Measurements from ENCODE around the gene KLHL30.

KLHL30 gene

DNA sequence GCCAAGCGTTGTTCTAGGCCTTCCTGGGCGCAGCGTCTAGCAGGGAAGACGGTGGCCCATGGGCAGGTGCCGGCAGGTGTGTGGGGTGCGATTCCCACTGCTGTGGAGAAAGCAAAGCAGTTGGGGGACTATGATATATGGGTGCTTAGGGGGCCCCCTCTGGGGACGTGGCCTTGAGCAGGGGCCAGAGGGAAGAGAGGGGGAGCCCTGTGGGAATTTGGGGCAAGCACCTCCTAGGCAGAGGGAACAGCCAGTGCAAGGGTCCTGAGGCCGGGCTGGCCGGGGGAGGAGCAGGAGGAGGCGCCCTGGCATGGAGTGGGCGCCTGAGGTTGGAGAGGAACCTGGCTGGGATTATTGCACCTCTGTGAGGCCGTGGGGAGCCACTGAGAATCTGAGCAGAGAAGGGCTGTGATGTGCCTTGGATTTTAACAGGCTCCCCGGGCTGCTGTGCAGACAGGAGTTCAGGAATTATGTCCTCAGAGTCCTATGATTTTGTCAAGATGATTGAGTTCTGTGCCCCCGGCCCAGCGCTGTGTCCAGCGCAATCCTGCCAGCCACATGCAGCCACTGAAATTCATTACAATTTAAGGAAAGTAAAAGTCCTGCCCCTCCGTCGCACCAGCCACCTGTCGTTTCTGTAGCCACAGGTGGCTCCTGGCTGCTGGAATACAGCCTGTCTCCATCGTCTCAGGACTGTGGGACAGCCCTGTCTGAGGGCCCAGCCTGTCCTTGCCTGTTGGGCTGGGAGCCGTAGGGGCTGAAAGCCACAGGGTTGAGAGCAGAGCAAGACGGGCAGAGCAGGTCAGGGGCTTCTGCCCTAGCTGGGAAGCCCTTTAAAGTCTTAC, 9.1 kb upstream of the KLHL30 start:
- H3K9ac ChIP-seq (ENCODE audit: low read length), result no peak overlapping the region
- no peak overlapping the region for H3K27ac ChIP-seq (ENCODE audit: low read length)
- no peak for DNase-seq
- H3K9me2 ChIP-seq (replicated peaks; ENCODE audit: insufficient read depth, low read length), result no peaks in the 10 kb centered on the region
- H3K4me2 ChIP-seq (ENCODE audit: low read depth, low read length), result no peak overlapping the region
- H3K36me3 ChIP-seq (replicated peaks; ENCODE audit: insufficient read depth, low read length), result no peaks in the 10 kb centered on the region
- H3K9me3 ChIP-seq (replicated peaks; ENCODE audit: insufficient read depth, low read length), result no peaks in the 10 kb centered on the region
- H4K20me1 ChIP-seq (ENCODE audit: insufficient read depth, low read length), result no peaks in the 10 kb centered on the region
- H2AFZ ChIP-seq (ENCODE audit: low read length), result no peak overlapping the region
- H3F3A ChIP-seq (ENCODE audit: insufficient read depth, low read length), result no peaks in the 10 kb centered on the region
- TF ChIP-seq, protein P1, sequence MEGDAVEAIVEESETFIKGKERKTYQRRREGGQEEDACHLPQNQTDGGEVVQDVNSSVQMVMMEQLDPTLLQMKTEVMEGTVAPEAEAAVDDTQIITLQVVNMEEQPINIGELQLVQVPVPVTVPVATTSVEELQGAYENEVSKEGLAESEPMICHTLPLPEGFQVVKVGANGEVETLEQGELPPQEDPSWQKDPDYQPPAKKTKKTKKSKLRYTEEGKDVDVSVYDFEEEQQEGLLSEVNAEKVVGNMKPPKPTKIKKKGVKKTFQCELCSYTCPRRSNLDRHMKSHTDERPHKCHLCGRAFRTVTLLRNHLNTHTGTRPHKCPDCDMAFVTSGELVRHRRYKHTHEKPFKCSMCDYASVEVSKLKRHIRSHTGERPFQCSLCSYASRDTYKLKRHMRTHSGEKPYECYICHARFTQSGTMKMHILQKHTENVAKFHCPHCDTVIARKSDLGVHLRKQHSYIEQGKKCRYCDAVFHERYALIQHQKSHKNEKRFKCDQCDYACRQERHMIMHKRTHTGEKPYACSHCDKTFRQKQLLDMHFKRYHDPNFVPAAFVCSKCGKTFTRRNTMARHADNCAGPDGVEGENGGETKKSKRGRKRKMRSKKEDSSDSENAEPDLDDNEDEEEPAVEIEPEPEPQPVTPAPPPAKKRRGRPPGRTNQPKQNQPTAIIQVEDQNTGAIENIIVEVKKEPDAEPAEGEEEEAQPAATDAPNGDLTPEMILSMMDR (IDR thresholded peaks at IDR 0.05; ENCODE audit: low read length), result no peak
- no peak for TF ChIP-seq EZH2phosphoT487 (IDR thresholded peaks at IDR 0.05; ENCODE audit: low read length)
- no peak for TF ChIP-seq EZH2 (optimal IDR thresholded peaks at IDR 0.05; ENCODE audit: low read depth, low read length)
- H3K79me2 ChIP-seq (ENCODE audit: low read length), result no peaks in the 10 kb centered on the region
- no peaks in the 10 kb centered on the region for H3K27me3 ChIP-seq (replicated peaks; ENCODE audit: insufficient read depth, low read length)
- H3K4me3 ChIP-seq (ENCODE audit: low read length), result no peak overlapping the region
- no peaks in the 10 kb centered on the region for H3K4me1 ChIP-seq (ENCODE audit: low read length)

DNA sequence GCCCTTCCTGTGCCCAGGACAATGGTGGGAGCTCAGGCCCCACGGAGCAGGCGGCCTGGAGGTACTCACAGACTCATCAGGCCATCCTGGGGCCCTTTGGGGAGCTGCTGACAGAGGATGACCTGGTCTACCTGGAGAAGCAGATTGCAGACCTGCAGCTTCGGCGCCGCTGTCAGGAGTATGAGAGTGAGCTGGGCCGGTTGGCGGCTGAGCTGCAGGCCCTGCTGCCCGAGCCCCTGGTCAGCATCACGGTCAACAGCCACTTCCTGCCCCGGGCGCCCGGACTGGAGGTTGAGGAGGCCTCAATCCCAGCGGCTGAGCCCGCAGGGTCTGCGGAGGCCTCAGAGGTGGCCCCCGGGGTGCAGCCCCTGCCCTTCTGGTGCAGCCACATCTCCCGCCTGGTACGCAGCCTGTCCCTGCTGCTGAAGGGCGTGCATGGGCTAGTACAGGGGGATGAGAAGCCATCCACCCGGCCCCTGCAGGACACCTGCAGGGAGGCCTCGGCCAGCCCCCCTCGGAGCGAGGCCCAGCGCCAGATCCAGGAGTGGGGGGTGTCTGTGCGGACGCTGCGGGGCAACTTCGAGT, 8.3 kb upstream of the KLHL30 start:
- Histone ChIP-seq H3K4me2 (ENCODE audit: low read depth, low read length) (no peak overlapping the region), H3K4me1 (ENCODE audit: low read length) (no peaks in the 10 kb centered on the region)
- TF ChIP-seq EZH2phosphoT487 (IDR thresholded peaks at IDR 0.05; ENCODE audit: low read length) (no peak), EZH2 (optimal IDR thresholded peaks at IDR 0.05; ENCODE audit: low read depth, low read length) (no peak)
- TF ChIP-seq, protein P1 (IDR thresholded peaks at IDR 0.05; ENCODE audit: low read length), result no peak

DNA sequence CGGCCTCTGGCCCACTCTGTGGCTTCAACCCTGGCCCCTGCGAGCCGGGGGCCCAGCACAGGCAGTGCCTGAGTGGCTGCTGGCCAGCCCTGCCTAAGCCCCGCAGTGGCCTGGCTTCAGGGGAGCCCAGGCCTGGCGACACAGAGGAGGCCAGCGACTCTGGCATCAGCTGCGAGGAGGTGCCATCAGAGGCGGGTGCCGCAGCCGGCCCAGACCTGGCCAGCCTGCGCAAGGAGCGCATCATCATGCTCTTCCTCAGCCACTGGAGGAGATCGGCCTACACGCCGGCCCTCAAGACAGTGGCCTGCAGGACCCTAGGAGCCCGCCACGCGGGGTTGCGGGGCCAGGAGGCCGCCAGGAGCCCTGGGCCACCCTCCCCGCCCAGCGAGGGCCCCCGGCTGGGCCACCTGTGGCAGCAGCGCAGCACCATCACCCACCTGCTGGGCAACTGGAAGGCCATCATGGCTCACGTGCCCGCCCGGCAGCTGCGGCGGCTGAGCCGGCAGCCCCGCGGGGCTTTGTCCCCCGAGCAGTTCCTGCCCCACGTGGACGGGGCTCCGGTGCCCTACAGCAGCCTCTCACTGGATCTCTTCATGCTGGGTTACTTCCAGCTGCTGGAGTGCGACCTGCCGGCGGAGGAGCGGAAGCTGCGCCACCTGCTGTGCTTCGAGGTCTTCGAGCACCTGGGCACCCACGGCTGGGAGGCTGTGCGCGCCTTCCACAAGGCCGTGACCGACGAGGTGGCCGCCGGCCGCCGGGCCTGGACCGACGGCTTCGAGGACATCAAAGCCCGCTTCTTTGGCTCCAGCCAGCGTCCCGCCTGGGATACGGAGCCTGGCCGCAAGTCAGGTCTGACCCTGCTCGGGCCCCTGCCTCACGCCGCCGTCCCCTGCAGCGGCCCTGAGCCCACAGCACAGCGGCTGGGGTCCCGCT, 7.5 kb upstream of the KLHL30 start:
- H2AFZ ChIP-seq (ENCODE audit: low read length), result no peak overlapping the region
- H3K9ac ChIP-seq (ENCODE audit: low read length), result no peak overlapping the region
- H3K9me3 ChIP-seq (replicated peaks; ENCODE audit: insufficient read depth, low read length), result no peaks in the 10 kb centered on the region
- no peak overlapping the region for H3K27ac ChIP-seq (ENCODE audit: low read length)
- TF ChIP-seq EZH2 (optimal IDR thresholded peaks at IDR 0.05; ENCODE audit: low read depth, low read length) (no peak), EZH2phosphoT487 (IDR thresholded peaks at IDR 0.05; ENCODE audit: low read length) (no peak)
- TF ChIP-seq, protein P1 (IDR thresholded peaks at IDR 0.05; ENCODE audit: low read length), result no peak
- H3K9me2 ChIP-seq (replicated peaks; ENCODE audit: insufficient read depth, low read length), result no peaks in the 10 kb centered on the region
- no peaks in the 10 kb centered on the region; the same call in 1 of the 2 replicates for H3K27me3 ChIP-seq (replicated peaks; ENCODE audit: insufficient read depth, low read length)
- H3K4me1 ChIP-seq (ENCODE audit: low read length), result no peaks in the 10 kb centered on the region
- no peaks in the 10 kb centered on the region for H3F3A ChIP-seq (ENCODE audit: insufficient read depth, low read length)
- no peak for DNase-seq
- H3K4me3 ChIP-seq (ENCODE audit: low read length), result no peak overlapping the region
- H3K36me3 ChIP-seq (replicated peaks; ENCODE audit: insufficient read depth, low read length), result no peaks in the 10 kb centered on the region
- no peaks in the 10 kb centered on the region for H3K79me2 ChIP-seq (ENCODE audit: low read length)
- no peaks in the 10 kb centered on the region for H4K20me1 ChIP-seq (ENCODE audit: insufficient read depth, low read length)
- H3K4me2 ChIP-seq (ENCODE audit: low read depth, low read length), result no peak overlapping the region

More for the DNA sequence above, 8.3 kb upstream of the KLHL30 start:
- Histone ChIP-seq H3K36me3 (replicated peaks; ENCODE audit: insufficient read depth, low read length) (no peaks in the 10 kb centered on the region), H3K27me3 (replicated peaks; ENCODE audit: insufficient read depth, low read length) (no peaks in the 10 kb centered on the region), H3K9ac (ENCODE audit: low read length) (no peak overlapping the region), H3K9me2 (replicated peaks; ENCODE audit: insufficient read depth, low read length) (no peaks in the 10 kb centered on the region), H3K79me2 (ENCODE audit: low read length) (no peaks in the 10 kb centered on the region), H4K20me1 (ENCODE audit: insufficient read depth, low read length) (no peaks in the 10 kb centered on the region), H3K9me3 (replicated peaks; ENCODE audit: insufficient read depth, low read length) (no peaks in the 10 kb centered on the region), H3F3A (ENCODE audit: insufficient read depth, low read length) (no peaks in the 10 kb centered on the region), H2AFZ (ENCODE audit: low read length) (no peak overlapping the region), H3K4me3 (ENCODE audit: low read length) (no peak overlapping the region), H3K27ac (ENCODE audit: low read length) (no peak overlapping the region)
- DNase-seq, result no peak
